Ovary (tissue), 3 donors: ENCODE measurements around the gene MVD.

Experiments used
- EP300 ChIP-seq: sonication (generic); formaldehyde crosslinking; IDR thresholded peaks from one replicate; pipeline ENCODE4 v1.6.1; 2017; ENCODE audit warnings: antibody characterized with exemption
- POLR2A ChIP-seq: fragments of 450-650 bp; IDR thresholded peaks from one replicate; pipeline ENCODE4 v1.6.1; 2017; ENCODE audit warnings: antibody characterized with exemption, mild to moderate bottlenecking, moderate library complexity
- TF ChIP-seq, protein P1 (sequence below), 3 donors: fragments of 450-650 bp in 2 of 3; fragments of 200-600 bp in 1 of 3; IDR thresholded peaks; one replicate each; pipeline versions ENCODE4 v1.5.1 to v1.8.0; 2016 to 2022; ENCODE audit warnings: antibody characterized with exemption in 3 of 3, mild to moderate bottlenecking in 1 of 3
- donor health status: DM: no; HTN: no; CAD: no.

- TF ChIP-seq, protein P1, sequence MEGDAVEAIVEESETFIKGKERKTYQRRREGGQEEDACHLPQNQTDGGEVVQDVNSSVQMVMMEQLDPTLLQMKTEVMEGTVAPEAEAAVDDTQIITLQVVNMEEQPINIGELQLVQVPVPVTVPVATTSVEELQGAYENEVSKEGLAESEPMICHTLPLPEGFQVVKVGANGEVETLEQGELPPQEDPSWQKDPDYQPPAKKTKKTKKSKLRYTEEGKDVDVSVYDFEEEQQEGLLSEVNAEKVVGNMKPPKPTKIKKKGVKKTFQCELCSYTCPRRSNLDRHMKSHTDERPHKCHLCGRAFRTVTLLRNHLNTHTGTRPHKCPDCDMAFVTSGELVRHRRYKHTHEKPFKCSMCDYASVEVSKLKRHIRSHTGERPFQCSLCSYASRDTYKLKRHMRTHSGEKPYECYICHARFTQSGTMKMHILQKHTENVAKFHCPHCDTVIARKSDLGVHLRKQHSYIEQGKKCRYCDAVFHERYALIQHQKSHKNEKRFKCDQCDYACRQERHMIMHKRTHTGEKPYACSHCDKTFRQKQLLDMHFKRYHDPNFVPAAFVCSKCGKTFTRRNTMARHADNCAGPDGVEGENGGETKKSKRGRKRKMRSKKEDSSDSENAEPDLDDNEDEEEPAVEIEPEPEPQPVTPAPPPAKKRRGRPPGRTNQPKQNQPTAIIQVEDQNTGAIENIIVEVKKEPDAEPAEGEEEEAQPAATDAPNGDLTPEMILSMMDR (IDR thresholded peaks at IDR 0.05) = no peak
- TF ChIP-seq POLR2A (no peak), EP300 (no peak)
Observed at GRCh38 chr16:88624481-88624880, 38.4 kb downstream of the MVD start.
